ENCODE data around the gene MORC2.

Gene MORC2

DNA sequence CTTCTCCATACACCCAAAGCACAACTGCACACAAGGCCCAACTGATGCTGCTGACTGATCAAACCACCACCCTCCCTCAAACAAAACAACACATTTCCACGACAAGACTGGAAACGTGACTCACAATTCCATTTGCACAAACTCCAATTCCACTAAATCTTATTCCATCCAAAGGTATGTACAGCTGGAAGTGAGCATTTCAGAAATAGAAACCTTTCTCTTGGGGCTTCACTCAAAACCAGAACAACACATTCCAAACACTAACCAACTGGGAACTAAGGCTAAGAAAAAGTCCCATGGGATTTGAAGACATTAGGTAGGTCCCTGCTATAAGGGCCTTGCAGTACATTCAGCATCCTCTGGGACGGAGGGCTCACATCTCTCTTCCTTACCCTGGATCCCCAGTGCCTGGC, 19.6 kb downstream of the MORC2 start:
- no peak for DNase-seq

DNA sequence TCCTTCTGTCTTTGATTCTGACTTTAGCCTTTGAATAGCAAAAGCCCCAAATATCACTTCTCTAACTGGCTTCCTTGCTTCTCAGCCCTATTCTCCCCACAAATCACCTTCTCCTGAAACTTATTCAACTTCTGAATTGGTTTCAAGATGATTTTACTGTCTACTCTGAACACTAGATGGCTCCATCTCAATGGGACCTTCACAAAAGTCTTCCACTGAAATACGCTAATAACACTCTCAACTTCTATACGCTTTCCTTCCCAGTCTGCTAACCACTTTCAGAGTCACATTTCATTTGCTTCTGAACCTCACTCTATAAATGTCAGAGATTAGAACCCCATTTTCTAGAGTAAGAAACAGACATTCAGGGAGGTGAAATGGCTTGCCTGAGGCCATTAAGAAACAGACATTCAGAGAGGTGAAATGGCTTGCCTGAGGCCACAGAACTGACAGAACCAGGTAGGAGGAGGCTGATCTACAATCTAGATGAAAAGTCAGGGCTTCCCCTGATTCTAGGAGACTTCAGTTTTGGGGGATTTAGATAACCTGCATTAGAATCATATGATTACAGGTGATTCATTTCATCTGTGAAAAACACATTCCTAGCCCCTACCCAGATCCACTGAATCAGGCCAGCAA, 20.6 kb downstream of the MORC2 start:
- DNase-seq: peak; percentile 19

DNA sequence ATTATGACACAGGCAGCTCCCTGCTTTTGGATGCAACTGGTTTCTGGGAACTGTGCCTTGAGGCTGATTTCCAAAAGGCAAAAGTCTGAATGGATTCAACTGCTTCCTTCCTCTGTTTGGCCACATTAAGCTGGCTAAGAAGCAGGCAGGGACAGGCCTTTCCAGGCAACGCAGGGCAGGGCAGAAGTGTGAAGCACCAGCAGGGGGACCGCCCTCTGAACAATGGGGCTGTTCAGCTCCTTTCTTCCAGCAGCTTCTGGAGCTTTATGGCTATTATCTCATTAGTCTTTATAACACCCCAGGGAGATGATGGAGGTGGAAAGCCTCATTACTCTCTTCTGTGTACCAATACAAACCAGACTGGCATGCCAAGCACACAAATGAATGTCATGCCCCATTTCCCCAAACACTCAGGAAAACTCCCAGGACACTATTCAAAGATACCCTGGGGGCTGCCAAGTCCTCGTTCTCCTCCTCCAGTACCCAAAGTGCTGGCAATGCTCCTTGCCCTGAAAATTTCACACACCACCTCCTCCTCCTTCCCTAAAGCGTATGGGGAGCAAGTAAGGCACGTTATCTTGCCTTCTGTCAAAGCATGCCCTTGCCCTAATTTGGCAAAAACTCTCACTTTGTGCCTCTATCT, 21.3 kb downstream of the MORC2 start:
- peak; percentile 83 for DNase-seq

DNA sequence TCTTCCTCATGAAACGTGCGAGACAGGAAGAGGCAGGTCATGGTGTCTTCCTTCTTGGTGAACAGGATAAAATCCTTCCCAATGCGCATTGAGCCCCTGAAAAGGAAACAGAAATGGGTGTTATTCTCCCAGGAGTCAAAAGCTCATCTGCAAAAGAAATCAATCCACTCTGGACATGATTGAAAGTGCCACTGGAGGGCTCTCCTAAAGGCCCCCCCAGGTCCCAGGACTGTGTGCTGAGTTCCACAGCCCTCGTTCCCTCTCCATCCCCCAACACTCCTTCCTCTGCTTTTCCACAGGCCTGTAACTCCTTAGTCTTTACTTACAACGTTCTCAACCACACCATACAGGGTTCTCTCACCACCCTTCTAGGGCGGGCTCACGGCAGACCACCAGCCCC, 22.2 kb downstream of the MORC2 start:
- no peak for DNase-seq

DNA sequence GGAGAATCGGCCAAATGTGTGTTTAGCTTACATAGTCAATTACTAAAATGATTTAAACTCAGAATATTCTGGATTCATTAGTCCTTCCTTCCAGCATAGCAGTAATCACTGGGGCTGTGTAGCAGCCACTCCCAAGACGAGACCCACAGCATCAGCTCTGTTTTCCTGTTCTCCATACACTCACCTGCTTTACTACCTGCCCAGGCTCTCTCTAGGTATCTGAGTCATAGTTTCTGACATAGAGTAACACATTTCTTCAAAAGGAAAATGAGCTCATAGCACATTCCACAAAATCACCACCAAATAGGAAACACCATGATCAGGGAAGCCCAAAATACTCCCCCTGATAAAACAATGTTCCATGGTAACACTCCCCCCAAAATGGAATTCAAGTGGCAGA, 22.9 kb downstream of the MORC2 start:
- DNase-seq: no peak

DNA sequence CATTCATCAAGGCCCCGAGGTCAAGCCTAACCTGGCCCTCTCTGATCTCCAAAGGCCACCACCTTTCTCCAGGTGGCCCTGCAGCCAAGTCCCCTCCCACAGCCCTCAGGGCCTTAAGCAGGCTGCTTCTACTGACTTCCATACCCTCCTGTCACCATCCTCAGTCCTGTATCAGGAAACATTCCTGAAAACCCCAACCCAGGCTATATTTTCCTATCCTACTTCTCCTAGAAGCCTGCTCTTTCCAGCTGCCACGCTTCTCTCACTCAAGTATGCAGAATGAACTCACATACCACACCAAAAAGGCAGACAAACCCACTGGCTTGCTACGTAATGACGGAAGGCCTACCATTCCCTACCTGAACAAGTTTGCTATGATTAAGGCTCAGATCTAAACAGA, 23.6 kb downstream of the MORC2 start:
- no peak for DNase-seq

DNA sequence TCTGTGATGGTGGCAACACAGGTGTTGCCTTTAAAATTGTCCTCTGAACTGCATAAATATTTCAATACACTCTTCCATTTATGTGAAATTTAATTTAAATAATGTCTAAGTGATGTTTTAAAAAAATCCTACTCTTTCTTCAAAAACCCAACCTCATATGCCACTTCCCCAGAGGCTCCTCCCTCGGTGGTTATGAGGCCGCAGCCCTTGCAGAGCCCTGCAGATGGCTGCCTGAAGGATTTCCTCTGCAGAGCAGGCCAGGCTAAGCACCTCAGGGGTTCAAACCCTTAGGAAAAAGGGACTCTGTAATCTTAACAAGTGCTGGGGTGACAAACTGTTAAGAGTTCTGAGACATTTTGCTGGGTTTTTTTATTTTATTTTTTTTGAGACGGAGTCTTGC, 25.2 kb downstream of the MORC2 start:
- no peak for DNase-seq

DNA sequence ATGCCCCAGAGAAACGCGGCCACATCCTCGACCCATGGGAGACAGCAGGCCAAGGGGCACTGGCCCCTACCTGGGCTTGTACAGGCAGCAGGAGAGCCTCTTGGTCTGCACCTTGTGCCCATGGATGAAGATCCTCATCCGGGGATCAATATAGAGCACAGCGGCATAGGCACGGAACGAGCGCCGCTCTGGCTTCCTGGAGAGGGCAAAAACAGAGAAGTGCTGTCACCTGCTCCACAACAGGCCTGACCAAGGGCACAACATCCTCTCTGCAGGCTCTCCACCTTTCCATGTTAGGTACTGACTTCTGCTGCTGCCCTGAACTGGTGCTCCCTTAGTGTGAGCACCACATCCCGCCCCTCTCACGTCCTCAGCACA, 27.2 kb downstream of the MORC2 start:
- DNase-seq: no peak

DNA sequence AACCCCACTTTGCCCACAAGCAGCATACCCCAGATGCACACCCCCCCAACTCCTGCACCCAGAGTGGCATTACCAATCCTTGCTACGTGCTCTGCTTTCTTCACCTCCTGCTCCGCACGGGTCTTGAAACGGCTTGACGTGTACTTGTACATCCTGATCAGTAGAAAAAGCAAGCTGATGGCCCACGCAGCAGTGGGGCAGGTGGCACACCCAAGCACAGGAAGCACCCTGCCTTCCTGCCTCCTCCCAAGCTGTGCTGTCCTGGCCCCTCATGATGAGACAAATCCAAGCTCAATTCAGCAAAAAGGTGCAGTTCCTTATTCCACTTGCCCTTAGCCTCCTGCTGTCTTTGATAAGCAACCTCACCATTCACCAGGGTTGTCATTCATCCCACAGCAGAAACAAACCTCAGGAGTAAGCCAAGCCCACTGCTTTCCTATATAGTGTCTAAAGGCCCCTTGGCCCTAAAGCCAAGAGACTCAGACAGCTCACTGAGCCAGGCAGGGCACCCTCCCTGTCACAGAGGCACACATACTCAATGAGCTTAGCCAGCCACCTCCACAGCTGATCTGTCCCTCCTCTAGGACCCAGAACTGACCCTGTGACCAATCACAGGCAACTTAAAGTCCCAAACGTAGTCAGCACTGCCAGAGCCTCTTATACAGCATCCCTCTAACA, 27.8 kb downstream of the MORC2 start:
- no peak for DNase-seq

DNA sequence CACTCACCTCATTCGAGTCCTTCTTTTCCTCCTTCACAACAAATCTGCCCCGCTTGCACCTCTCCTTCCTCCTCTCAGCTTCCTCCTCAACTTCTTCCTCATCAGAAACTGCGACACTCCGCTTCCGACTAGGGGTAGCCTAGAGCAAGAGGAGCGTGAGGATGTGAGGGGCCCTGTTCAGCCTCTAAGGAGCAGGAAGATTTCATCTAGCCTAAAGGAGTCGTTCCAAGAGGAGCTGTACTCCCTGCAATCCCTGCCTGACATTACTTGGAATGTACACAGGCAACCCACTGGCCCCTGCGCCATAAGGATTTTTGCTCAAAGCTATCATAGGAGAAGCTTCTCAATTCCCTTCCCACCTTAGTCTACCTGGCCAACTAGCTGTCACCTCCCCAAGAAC, 34.5 kb downstream of the MORC2 start:
- no peak for DNase-seq

DNA sequence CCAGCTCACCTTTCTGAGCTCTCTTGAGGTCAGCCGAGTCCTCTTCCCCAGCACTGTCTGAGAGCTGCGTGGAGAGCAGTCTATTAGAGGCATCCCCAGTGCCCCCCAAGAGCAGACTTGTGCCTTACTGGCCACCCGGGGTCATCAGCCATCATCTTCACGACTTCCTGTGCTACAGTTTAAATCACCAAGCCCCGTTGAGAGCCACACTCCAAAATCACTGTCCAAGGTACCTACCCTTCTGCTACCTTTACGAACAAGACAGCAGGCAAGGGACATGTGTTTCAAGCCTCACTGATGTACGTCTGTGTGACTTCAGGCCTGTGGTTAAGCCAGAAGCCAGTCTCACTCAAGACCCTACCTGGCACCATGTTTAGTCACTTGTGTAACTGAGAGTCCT, 35.1 kb downstream of the MORC2 start:
- no peak for DNase-seq

DNA sequence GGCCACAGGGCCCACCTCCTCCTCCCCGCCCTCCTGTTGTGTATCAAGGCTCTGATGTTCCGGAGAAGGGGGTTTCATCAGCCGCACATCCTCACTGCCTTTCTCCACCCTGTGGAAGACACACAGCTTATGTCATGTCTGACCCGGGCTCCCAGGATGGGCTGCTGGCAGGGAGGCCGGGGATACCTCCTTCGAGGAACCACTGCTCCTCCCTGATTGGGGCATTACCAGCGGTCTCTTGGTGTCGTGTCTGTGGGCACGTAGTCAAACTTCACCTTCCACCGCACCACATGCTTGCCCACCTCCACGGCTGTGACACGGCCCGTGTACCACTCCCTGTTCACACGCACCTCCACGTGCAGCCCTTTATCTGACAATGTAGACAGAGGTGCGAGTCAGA, 35.9 kb downstream of the MORC2 start:
- DNase-seq: no peak

DNA sequence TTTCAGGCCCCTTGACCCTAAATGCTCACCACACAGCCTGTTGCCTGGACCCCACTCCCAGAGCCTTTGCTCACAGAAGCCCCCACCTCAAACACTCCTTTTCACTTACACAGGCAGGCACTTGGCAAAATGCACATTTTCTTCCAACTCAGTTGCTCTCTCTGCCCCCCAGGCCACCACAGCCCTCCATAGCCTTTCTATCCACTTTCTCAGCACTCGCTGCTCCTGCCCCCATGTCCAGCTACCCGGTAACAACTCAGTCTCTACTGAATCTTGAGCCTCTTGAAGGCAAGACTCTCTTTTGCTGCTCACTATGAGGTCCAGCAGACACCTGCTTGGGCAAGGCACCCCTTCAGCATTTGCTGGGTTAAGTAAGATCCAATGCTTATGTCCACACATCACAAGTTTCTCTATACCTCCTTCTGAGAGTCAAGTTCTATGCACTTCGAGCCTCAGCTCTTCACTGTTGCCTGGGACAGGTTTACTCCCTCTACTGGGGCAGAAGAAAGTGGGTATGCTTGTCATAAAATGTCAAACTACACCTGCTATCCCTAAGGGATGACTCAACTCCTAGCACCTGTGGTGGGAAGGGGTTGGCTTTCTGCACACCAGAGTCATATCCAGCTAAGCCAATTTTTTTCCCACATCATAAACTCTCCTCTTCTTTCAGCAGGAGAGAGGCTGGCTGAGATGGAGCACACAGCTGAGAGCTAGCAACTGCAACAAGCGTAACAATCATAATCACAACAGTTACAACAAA, 36.9 kb downstream of the MORC2 start:
- no peak for DNase-seq

DNA sequence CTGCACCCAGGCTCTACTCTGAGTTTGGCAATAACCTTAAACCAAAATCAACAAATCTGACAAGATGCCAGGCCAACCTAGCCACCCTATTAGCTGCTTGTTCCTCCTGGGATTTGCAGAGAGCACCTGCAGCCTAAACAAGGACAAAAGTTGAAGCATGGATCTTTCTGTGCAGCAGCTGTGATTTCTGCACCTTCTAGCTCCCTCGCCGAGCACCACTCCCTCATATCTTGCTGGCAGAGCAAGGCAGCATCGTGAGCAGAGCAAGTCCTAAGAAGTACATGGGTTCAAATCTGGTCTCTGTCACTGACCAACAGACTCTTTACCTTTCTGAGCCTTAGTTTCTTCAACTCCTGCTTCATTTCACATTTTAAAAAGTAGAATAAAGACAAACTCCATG, 38.3 kb downstream of the MORC2 start:
- no peak for DNase-seq

DNA sequence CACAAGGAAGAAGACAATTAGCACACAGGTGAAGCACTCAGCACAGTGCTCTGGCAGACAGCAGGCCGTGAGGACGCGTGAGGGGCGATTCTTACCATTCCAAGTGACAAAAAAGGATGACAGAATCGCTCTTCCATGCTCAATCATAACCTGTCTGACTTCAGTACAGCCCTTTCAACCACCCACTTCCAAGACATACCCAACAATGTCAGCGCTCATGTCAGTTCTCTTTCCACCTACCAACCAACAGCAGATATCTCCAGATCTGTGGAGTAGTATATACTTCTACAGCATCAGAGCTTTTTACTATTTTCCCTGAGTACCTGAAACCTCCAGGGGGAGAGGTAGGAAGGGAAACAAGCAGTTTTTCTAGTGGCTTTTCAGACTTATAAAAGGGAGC, 40.2 kb downstream of the MORC2 start:
- DNase-seq: no peak

DNA sequence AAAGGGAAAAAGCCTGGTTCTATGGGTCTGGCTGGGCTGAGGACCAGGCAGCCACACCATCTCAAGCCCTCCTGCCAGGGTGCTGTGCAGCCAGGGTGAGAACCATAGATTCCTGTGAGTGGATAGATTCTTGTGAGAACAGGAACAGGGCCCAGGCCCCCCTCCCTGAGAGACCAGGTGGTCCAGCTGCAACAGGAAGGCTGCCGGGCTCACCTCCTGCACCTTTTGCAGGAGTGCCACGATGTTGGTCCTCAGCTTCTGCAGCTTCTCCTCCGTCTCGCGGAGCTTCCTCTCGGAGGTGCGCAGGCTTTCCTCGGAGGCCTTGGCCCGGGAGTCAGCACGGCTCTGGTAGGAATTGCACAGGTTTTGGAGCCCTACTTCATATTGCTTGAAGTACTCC, 40.8 kb downstream of the MORC2 start:
- no peak for DNase-seq

DNA sequence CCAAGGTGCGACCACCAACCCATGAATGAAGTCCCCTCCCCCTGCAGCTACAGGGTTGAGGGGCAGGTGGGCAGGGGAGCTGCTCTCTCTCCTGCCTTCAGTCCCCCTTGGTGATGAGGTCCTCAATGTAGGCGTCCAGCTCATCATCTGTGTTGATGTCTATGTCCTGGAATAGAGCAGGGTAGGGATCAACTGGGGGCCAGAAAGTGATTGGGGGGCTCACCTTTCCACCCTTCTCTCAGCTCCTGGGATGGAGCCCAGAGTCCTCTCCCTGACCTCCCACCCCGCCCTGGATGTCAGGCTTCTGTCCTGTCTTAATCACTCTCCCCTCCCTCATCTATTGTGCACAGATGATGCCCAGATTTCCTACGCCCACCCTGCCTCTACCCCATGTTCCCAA, 41.9 kb downstream of the MORC2 start:
- DNase-seq: no peak

DNA sequence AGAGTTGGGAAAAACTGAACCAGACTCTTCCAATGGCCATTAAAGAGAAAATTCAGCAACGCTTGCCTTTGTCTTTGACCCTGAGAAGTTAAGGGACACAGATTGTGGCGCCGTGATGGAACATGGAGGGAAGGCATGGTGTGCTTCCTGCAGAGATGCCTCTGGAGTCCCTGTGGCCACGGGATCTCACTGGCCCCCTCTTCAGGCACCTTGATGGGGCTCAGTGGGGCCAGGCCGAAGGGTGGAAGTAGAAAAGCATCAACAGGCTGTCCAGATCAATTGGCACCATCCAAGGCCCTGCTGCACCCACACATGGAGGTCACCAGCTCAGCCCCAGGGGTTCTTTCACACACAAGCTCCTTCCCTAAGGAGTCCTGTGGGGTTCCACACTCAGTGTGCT, 42.9 kb downstream of the MORC2 start:
- DNase-seq: no peak

DNA sequence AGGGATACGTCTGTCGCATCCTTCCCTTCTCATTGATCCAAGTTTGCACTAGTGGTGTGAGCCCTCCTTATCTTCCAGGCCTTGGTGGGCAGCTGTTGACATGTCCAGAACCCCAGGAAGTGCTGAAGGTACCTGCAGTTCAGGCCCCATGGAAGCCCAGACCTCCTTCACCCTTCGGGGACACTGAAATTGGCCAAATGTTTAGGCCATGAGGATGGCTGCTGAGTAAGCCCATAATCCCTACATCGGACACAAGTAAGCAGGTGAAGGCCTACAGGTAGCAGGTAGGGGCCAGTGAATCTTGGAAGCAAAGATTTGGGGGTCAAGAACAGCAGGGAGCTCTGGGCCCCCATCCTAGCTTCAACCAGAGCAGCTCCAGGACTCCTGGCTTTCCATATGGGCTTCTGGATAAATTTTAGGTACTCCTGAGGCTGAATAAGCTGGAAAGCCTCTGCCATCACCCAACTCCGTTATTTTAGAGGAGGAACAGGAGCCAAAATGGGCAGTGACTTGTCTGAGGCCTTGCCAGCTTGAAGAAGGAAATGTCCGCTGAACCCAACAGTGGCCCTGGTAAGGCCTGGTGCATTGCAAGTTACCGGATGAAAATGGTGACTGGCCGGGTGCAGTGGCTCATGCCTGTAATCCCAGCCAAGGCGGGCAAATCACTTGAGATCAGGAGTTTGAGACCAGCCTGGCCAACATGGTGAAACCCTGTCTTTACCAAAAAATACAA, 45.2 kb downstream of the MORC2 start:
- DNase-seq: no peak

DNA sequence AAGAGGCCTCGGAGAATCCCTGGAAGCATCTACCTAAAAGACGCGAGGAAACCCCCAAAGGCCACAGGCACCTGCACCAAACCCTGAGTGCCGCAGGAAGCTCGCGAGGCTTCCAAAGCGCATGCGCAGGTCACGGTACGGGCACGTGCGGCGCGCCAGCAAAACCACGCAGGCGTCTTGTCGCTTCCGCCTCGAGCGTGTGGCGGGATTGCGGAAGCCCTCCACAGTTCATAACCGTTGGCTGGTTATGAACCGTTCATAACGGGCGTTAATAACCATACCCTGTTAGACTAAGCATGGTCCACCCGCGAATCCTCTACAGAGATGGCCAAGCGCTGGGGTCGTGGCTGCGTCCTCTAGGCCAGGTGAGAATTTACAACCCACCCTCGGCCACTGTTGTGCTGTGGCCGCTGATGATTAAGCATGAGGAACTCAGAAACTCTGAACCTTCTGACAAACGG, 46.4 kb downstream of the MORC2 start:
- no peak for DNase-seq

DNA sequence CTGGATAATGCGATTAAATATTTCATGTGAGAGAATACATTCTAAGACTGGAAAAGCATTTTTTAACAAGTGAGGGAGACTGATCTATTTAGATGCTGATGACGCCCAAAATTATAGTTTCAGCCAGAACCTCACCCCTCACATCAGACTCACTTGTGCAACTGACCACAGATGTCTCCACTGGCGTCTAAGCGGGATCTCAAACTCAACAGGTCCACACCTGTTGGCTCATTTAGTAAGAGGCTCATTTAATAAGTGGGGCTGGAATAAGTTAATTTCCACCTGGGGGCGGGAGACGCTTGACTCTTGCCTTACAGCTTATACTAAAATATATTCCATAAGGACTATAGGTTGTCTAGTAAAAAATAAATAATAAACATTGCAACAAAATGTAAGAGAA, 47.5 kb downstream of the MORC2 start:
- no peak for DNase-seq

DNA sequence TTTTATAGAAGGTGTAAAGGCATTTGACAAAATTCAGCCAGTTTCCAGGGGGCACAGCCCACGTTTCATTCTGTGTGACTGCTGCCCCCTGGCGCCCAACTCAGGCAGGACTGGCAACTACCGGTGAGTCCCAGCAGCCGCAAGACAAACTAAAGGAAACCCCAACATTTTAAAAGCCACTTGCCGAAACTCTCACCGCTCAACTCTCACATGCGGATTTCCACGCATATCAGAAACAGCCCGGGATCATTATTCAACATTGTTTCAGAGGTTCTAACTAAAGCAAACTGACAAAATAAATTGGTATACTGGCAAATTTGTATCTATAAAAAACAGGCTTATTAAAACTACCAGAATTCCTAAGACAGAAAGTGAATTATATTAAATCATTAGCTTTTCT, 48.2 kb downstream of the MORC2 start:
- peak; percentile 31 for DNase-seq

DNA sequence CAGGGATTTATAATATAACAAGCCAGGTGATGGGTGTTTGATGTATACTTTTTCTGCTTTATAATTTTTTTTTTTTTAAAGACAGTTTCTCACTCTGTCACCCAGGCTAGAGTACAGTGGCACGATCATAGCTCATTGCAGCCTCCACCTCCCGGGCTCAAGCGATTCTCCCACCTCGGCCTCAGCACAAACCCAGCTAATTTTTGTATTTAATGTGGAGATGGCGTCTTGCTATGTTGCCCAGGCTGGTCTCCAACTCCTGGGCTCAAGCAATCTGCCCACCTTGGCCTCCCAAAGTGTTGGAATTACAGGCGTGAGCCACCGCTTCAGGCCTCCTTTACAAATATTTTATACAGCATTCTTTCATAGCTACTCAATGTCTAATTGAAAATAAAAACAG, 48.6 kb downstream of the MORC2 start:
- DNase-seq: no peak

All from NCI-H345 (cell line).